ENCODE results near the gene SOX18. TPM values are rescaled to one million over a fixed set of nuclear protein-coding genes. Genes with fewer than 3 reads are reported as not detected.

The SOX18 gene
- total and polyA plus RNA-seq, 2 of the 13 experiments (the other 11 are each of a cell fraction or from before 2014, with no cell fraction given), result 1.6 to 1.9 TPM

DNA sequence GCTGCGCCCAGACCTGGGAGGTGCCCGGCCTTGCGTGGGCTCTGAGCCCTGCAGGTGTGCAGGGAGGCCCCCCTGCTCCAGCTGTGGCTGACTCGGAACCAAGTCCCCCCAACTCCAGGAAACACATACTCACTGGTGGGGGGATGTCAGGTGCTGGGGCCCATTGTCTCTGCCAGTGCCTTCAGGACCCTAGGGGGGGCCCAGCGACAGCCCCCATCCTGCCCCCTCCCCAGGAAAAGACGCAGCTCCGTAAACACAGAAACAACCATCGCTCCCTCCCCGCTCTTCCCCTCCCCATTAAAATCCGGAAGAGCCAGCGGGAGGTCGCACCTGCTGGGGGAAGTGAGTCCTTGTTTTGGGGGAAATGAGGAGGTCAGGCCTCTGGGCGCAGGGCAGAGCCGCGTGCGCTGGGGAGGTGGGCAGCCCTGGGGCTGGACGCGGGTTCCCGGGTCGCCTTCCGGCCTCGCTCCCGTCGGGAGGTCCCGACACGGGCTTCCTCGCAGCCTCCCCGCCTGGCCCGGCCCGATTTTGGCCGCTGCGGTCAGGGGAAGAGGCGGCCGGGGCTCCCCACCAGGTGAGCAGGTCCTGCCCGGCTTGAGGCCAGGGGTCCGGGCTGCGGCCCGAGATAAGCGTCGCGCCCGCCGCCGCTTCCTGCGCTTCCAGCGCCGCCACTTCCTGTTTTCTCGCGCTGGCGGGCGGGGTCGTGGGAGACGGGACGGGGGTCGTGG, 7.2 kb downstream of the SOX18 start (continued):
- TF ChIP-seq FIP1L1 (IDR thresholded peaks at IDR 0.05; ENCODE audit: borderline replicate concordance, insufficient read depth, low read depth, low read length), result peak; percentile 61; the same call in 1 of the 2 replicates
- TF ChIP-seq ELF3 (CRISPR knock-in tag; IDR thresholded peaks at IDR 0.05), result peak; percentile 68
- TF ChIP-seq, protein P1, sequence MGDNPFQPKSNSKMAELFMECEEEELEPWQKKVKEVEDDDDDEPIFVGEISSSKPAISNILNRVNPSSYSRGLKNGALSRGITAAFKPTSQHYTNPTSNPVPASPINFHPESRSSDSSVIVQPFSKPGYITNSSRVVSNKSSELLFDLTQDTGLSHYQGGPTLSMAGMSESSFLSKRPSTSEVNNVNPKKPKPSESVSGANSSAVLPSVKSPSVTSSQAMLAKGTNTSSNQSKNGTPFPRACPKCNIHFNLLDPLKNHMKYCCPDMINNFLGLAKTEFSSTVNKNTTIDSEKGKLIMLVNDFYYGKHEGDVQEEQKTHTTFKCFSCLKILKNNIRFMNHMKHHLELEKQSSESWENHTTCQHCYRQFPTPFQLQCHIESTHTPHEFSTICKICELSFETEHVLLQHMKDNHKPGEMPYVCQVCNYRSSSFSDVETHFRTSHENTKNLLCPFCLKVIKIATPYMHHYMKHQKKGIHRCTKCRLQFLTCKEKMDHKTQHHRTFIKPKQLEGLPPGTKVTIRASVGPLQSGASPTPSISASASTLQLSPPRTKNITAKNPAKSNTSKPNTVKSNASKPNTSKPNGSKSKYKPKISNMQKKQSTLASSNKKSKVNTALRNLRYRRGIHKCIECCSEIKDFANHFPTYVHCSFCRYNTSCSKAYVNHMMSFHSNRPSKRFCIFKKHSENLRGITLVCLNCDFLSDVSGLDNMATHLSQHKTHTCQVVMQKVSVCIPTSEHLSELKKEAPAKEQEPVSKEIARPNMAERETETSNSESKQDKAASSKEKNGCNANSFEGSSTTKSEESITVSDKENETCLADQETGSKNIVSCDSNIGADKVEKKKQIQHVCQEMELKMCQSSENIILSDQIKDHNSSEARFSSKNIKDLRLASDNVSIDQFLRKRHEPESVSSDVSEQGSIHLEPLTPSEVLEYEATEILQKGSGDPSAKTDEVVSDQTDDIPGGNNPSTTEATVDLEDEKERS (CRISPR knock-in tag; IDR thresholded peaks at IDR 0.05), result peak; percentile 66
- TF ChIP-seq, protein P2, sequence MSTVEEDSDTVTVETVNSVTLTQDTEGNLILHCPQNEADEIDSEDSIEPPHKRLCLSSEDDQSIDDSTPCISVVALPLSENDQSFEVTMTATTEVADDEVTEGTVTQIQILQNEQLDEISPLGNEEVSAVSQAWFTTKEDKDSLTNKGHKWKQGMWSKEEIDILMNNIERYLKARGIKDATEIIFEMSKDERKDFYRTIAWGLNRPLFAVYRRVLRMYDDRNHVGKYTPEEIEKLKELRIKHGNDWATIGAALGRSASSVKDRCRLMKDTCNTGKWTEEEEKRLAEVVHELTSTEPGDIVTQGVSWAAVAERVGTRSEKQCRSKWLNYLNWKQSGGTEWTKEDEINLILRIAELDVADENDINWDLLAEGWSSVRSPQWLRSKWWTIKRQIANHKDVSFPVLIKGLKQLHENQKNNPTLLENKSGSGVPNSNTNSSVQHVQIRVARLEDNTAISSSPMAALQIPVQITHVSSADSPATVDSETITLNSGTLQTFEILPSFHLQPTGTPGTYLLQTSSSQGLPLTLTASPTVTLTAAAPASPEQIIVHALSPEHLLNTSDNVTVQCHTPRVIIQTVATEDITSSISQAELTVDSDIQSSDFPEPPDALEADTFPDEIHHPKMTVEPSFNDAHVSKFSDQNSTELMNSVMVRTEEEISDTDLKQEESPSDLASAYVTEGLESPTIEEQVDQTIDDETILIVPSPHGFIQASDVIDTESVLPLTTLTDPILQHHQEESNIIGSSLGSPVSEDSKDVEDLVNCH (CRISPR knock-in tag; IDR thresholded peaks at IDR 0.05), result no peak
- 0 out of 2 replicates have a peak, but pooled peaks have one; percentile 31 for TF ChIP-seq CENPT (CRISPR knock-in tag; IDR thresholded peaks at IDR 0.05; ENCODE audit: low read depth)
- TF ChIP-seq HMG20A (CRISPR knock-in tag; IDR thresholded peaks at IDR 0.05; ENCODE audit: borderline replicate concordance), result no peak
- no peak for TF ChIP-seq KDM5A (IDR thresholded peaks at IDR 0.05; ENCODE audit: borderline replicate concordance, low read length)
- peak; percentile 64 for TF ChIP-seq ZNF605 (CRISPR knock-in tag; IDR thresholded peaks at IDR 0.05)
- peak; percentile 90 for TF ChIP-seq FOXC1 (CRISPR knock-in tag; IDR thresholded peaks at IDR 0.05; ENCODE audit: borderline replicate concordance)
- TF ChIP-seq EP300 (IDR thresholded peaks at IDR 0.05; ENCODE audit: low read depth in 2 of 2, low read length in 2 of 2), result peak in 1 of 2 experiments; percentile 27; a peak in 1 of 4 replicates
- 0 out of 2 replicates have a peak, but pooled peaks have one; percentile 16 for TF ChIP-seq EP300 (CRISPR knock-in tag; IDR thresholded peaks at IDR 0.05; ENCODE audit: borderline replicate concordance)
- peak; percentile 60 for TF ChIP-seq SAFB2 (CRISPR knock-in tag; IDR thresholded peaks at IDR 0.05; ENCODE audit: borderline replicate concordance, low read depth)
- TF ChIP-seq CCDC6 (CRISPR knock-in tag; IDR thresholded peaks at IDR 0.05), result peak; percentile 46; the same call in 1 of the 2 replicates
- TF ChIP-seq, protein P3, sequence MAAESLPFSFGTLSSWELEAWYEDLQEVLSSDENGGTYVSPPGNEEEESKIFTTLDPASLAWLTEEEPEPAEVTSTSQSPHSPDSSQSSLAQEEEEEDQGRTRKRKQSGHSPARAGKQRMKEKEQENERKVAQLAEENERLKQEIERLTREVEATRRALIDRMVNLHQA (CRISPR knock-in tag; IDR thresholded peaks at IDR 0.05), result no peak
- TF ChIP-seq TBX3 (IDR thresholded peaks at IDR 0.05; ENCODE audit: borderline replicate concordance), result no peak
- peak; percentile 41; the same call in 1 of the 2 replicates for TF ChIP-seq ZNF333 (CRISPR knock-in tag; IDR thresholded peaks at IDR 0.05; ENCODE audit: borderline replicate concordance)
- peak; percentile 83; the same call in 1 of the 2 replicates for TF ChIP-seq MEIS1 (CRISPR knock-in tag; IDR thresholded peaks at IDR 0.05; ENCODE audit: borderline replicate concordance)
- TF ChIP-seq ARNT (IDR thresholded peaks at IDR 0.05), result no peak
- TF ChIP-seq, protein P4, sequence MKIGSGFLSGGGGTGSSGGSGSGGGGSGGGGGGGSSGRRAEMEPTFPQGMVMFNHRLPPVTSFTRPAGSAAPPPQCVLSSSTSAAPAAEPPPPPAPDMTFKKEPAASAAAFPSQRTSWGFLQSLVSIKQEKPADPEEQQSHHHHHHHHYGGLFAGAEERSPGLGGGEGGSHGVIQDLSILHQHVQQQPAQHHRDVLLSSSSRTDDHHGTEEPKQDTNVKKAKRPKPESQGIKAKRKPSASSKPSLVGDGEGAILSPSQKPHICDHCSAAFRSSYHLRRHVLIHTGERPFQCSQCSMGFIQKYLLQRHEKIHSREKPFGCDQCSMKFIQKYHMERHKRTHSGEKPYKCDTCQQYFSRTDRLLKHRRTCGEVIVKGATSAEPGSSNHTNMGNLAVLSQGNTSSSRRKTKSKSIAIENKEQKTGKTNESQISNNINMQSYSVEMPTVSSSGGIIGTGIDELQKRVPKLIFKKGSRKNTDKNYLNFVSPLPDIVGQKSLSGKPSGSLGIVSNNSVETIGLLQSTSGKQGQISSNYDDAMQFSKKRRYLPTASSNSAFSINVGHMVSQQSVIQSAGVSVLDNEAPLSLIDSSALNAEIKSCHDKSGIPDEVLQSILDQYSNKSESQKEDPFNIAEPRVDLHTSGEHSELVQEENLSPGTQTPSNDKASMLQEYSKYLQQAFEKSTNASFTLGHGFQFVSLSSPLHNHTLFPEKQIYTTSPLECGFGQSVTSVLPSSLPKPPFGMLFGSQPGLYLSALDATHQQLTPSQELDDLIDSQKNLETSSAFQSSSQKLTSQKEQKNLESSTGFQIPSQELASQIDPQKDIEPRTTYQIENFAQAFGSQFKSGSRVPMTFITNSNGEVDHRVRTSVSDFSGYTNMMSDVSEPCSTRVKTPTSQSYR (CRISPR knock-in tag; IDR thresholded peaks at IDR 0.05; ENCODE audit: borderline replicate concordance), result peak; percentile 29; the same call in 1 of the 2 replicates

Measured in HepG2 (cell line).